Sigmoid colon (tissue), 7 donors: ENCODE data around the gene MMP24. TPM values are rescaled to one million over a fixed set of nuclear protein-coding genes. Genes with fewer than 3 reads are reported as not detected.

Experiments
- DNase-seq: peaks from one replicate; pipeline ENCODE4 v3.0.0-alpha.2; 2019
- H3K27ac ChIP-seq, 4 donors: fragments of 200-600 bp; sonication (generic); one replicate each; pipeline ENCODE4 v1.5.1; 2016 to 2019; ENCODE audit warnings: mild to moderate bottlenecking in 1 of 4
- H3K27me3 ChIP-seq, 3 donors: fragments of 200-600 bp; sonication (generic); one replicate each; pipeline ENCODE4 v1.5.1; 2019; ENCODE audit warnings: mild to moderate bottlenecking in 1 of 3
- H3K36me3 ChIP-seq, 4 donors: fragments of 200-600 bp; sonication (generic); one replicate each; pipeline ENCODE4 v1.5.1; 2016 to 2019
- H3K4me1 ChIP-seq, 4 donors: fragments of 200-600 bp; sonication (generic); one replicate each; pipeline ENCODE4 v1.5.1; 2017 to 2019
- H3K4me3 ChIP-seq, 4 donors: fragments of 200-600 bp; sonication (generic); one replicate each; pipeline ENCODE4 v1.5.1; 2017 to 2019; ENCODE audit warnings: mild to moderate bottlenecking in 2 of 4, moderate library complexity in 1 of 4
- H3K9me3 ChIP-seq, 4 donors: fragments of 200-600 bp in 3 of 4; sonication (generic) in 3 of 4; one replicate each; pipeline versions ENCODE4 v1.5.1 to v1.6.1; 2013 to 2019
- CTCF ChIP-seq, 4 experiments: fragments of 450-650 bp in 3 of 4; fragments of 200-600 bp in 1 of 4; IDR thresholded peaks; one replicate each; pipeline ENCODE4 v1.5.1; 2016 to 2019; ENCODE audit warnings: antibody characterized with exemption in 4 of 4, mild to moderate bottlenecking in 3 of 4, moderate library complexity in 2 of 4
- EP300 ChIP-seq, 4 donors: sonication (generic); formaldehyde crosslinking; IDR thresholded peaks; one replicate each; pipeline ENCODE4 v1.6.1; 2017; ENCODE audit warnings: antibody characterized with exemption in 4 of 4
- POLR2A ChIP-seq, 2 donors: fragments of 450-650 bp; IDR thresholded peaks; one replicate each; pipeline ENCODE4 v1.6.1; 2016; ENCODE audit warnings: antibody characterized with exemption in 2 of 2, mild to moderate bottlenecking in 2 of 2, moderate library complexity in 2 of 2
- POLR2AphosphoS5 ChIP-seq, 4 donors: sonication (generic); formaldehyde crosslinking; IDR thresholded peaks; one replicate each; pipeline ENCODE4 v1.6.1; 2017; ENCODE audit warnings: antibody characterized with exemption in 4 of 4
- WGBS, 2 donors: extraction: QIAGEN DNeasy Blood & Tissue Kit; methylation state at CpG; one replicate each; pipeline ENCODE4 v1.1.7; 2013; 5-methylcytosine and 5-hydroxymethylcytosine counted together
- intact Hi-C: fragments of 100-400 bp; cut with DNase I; formaldehyde crosslinking; loops from one replicate; pipeline ENCODE4 v1.15.1; 2023
- polyA plus RNA-seq, 3 donors: library from polyadenylated mRNA; stranded (reverse); fragments of 200-250 nt; gene quantifications; one replicate each; pipeline ENCODE4 v1.2.3, GENCODE V29; 2013
- total RNA-seq, 4 donors: library from RNA; depleted of rRNA; stranded (reverse); fragments of >200 nt; gene quantifications; one replicate each; pipeline ENCODE4 v1.1.0, GENCODE V29; 2016
- donor health status: healthy with polysubstance abuse.
- donor health status: Bipolar disorder and iron deficiency.
- donor health status: healthy.

MMP24 gene
- total and polyA plus RNA-seq, 7 donors = under 0.01 to 1.4 (median 0.46) TPM

- H3K4me3 ChIP-seq = peak within 1 kb of the TSS; percentile 80 to 89 (median 86)
- peak within 1 kb of the TSS; percentile 95 to 99 (median 98) for H3K27ac ChIP-seq
- H3K4me1 ChIP-seq = peaks cover 0 to 30% (median 27%) of the 10 kb centered on the region in 4 donors
- H3K27me3 ChIP-seq = no peaks in the 10 kb centered on the region
- intact Hi-C loops = loop anchor here (5.0 kb wide), 1 partner anchor 405 kb away; the partner anchor contains the start of gene GGT7
- WGBS, 2 donors = 0% methylated on average over 76 of the region's 76 CpGs
- DNase-seq = peak; percentile 96
- H3K36me3 ChIP-seq = peaks cover 17 to 35% (median 20%) of the 10 kb centered on the region in 4 donors
- TF ChIP-seq EP300 (IDR thresholded peaks at IDR 0.05) (peak in 1 of 4 donors; percentile 39), POLR2AphosphoS5 (IDR thresholded peaks at IDR 0.05) (peak; percentile 97 to 99 (median 98)), CTCF (IDR thresholded peaks at IDR 0.05) (peak in 1 of 4 experiments; percentile 21), POLR2A (IDR thresholded peaks at IDR 0.05) (peak; percentile 80 to 90)
- H3K9me3 ChIP-seq = no peaks in the 10 kb centered on the region
These were observed 51.3 kb downstream of the MMP24 start, which contains the start of gene MMP24OS for GRCh38 chr20:35277531-35278395. Gene MMP24OS, minus strand, starts transcription at chr20:35278122. Its CDS starts 193 bp downstream, at chr20:35277929.

GRCh38 chr20:35279040-35279439 lies 52.5 kb downstream of the MMP24 start:
- Histone ChIP-seq H3K27ac (peak overlapping the region; percentile 95 to 99 (median 98)), H3K36me3 (peaks cover 17 to 31% (median 20%) of the 10 kb centered on the region in 4 donors), H3K27me3 (no peaks in the 10 kb centered on the region), H3K9me3 (no peaks in the 10 kb centered on the region), H3K4me1 (peaks cover 0 to 42% (median 39%) of the 10 kb centered on the region in 4 donors), H3K4me3 (no peak overlapping the region)
- TF ChIP-seq CTCF (IDR thresholded peaks at IDR 0.05) = no peak
- TF ChIP-seq POLR2A (IDR thresholded peaks at IDR 0.05) = no peak
- no peak for TF ChIP-seq POLR2AphosphoS5 (IDR thresholded peaks at IDR 0.05)
- TF ChIP-seq EP300 (IDR thresholded peaks at IDR 0.05) = no peak
- no peak for DNase-seq
- intact Hi-C loops = loop anchor here (5.0 kb wide), 1 partner anchor 407 kb away; the partner anchor contains the start of gene GGT7
- WGBS, 2 donors = 85 to 88% methylated on average over 5 of the region's 5 CpGs

- intact Hi-C loops = loop anchor here (5.0 kb wide), 1 partner anchor 407 kb away; the partner anchor contains the start of gene GGT7
- peaks cover 17 to 25% (median 20%) of the 10 kb centered on the region in 4 donors for H3K36me3 ChIP-seq
These were observed 53.2 kb downstream of the MMP24 start for GRCh38 chr20:35279533-35280174.

More at GRCh38 chr20:35279533-35280174, 53.2 kb downstream of the MMP24 start:
- WGBS, 2 donors = 86 to 92% methylated on average over 7 of the region's 7 CpGs
- no peak for DNase-seq
- H3K27me3 ChIP-seq = no peaks in the 10 kb centered on the region
- no peaks in the 10 kb centered on the region for H3K9me3 ChIP-seq
- peaks cover 0 to 43% (median 40%) of the 10 kb centered on the region in 4 donors for H3K4me1 ChIP-seq
- no peak overlapping the region for H3K4me3 ChIP-seq
- no peak for TF ChIP-seq POLR2AphosphoS5 (IDR thresholded peaks at IDR 0.05)
- TF ChIP-seq CTCF (IDR thresholded peaks at IDR 0.05) = no peak
- no peak for TF ChIP-seq POLR2A (IDR thresholded peaks at IDR 0.05)
- no peak for TF ChIP-seq EP300 (IDR thresholded peaks at IDR 0.05)
- peak overlapping the region in 2 of 4 donors; percentile 95 to 98 for H3K27ac ChIP-seq
